Measurements from ENCODE around the gene NRTN.

The NRTN gene, protein sequence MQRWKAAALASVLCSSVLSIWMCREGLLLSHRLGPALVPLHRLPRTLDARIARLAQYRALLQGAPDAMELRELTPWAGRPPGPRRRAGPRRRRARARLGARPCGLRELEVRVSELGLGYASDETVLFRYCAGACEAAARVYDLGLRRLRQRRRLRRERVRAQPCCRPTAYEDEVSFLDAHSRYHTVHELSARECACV

DNA sequence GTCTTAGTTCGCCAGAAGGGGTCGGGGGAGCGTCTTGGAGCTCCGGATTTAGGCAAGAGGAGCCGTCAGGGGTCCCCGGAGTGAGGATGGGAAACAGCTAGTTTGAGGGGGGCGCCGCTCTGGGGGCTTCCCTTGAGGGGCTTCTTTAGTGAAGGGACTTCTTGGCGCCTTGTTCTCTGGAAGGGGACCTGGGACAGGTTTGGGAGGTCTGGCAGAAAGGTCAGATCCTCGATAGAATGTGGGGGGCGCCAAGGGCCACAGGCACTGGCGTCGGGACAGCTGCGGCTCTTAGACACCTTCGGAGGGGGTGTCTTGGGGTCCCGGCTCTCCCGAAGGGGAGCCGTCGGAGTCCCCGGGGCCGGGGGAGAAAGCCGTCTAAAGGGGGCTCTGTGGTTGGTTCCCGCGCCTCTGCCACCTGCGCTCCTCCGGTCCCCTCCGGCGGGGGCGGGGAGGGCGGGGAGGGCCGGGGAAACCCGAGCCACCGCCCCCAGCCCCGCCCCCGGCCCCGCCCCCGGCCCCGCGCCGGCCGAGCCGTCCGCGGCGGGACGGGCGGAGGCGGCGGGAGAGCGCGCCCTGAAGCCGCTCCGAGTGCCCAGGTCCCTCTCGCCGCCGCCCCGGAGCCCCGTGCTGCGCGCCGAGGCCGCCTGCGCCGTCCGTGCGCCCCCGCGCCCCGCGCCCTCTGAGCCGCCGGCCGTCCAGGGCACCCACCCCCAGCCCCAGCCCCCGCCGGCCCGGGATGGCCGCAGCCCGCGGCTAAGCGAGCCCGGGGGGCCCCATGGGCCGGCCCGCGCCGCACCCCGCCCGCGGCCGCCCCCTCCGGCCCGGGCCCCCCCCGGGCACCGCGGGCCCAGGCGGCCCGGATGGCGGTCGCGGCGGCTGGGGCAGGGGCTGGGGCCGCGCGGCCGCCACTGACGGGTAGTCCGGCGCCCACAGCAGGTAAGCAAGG, at the start of gene NRTN:
Gene NRTN, plus strand, starts transcription at position 552 of the 946 bp plus-strand sequence. CDS start 19,099 bp downstream, outside the sequence.
- H3K4me3 ChIP-seq (ENCODE audit: low read depth, low read length), result peak within 1 kb of the TSS; percentile 46
- DNase-seq (ENCODE audit: low read depth), result no peak
- TF ChIP-seq, protein P1, sequence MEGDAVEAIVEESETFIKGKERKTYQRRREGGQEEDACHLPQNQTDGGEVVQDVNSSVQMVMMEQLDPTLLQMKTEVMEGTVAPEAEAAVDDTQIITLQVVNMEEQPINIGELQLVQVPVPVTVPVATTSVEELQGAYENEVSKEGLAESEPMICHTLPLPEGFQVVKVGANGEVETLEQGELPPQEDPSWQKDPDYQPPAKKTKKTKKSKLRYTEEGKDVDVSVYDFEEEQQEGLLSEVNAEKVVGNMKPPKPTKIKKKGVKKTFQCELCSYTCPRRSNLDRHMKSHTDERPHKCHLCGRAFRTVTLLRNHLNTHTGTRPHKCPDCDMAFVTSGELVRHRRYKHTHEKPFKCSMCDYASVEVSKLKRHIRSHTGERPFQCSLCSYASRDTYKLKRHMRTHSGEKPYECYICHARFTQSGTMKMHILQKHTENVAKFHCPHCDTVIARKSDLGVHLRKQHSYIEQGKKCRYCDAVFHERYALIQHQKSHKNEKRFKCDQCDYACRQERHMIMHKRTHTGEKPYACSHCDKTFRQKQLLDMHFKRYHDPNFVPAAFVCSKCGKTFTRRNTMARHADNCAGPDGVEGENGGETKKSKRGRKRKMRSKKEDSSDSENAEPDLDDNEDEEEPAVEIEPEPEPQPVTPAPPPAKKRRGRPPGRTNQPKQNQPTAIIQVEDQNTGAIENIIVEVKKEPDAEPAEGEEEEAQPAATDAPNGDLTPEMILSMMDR (IDR thresholded peaks at IDR 0.05; ENCODE audit: control insufficient read depth, extremely low read depth, insufficient read depth), result no peak

- DNase-seq (ENCODE audit: low read depth), result no peak
- TF ChIP-seq, protein P1 (IDR thresholded peaks at IDR 0.05; ENCODE audit: control insufficient read depth, extremely low read depth, insufficient read depth), result no peak
Observed at GRCh38 chr19:5762608-5763217, 42.2 kb upstream of the NRTN start.

GRCh38 chr19:5765220-5765619, 39.6 kb upstream of the NRTN start:
- no peak for DNase-seq (ENCODE audit: low read depth)
- H3K4me3 ChIP-seq (ENCODE audit: low read depth, low read length), result no peak overlapping the region
- TF ChIP-seq, protein P1 (IDR thresholded peaks at IDR 0.05; ENCODE audit: control insufficient read depth, extremely low read depth, insufficient read depth), result no peak

More at GRCh38 chr19:5762608-5763217, 42.2 kb upstream of the NRTN start:
- H3K4me3 ChIP-seq (ENCODE audit: low read depth, low read length), result no peak overlapping the region

DNA sequence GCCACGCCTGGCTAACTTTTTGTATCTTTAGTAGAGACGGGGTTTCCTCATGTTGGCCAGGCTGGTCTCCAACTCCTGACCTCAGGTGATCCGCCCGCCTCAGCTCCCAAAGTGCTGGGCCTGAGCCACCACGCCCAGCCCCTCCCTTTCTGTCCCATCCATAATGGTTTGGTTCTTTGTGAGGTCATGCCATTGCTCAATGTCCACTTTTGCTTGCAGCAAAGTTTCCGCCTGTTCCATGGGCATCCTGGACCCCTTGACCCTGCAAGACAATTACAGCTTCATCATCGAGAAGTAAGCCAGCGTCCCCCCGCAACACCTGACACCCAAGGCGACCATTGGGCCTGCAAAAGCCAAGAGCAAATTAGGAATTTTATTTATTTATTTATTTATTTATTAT, 36.9 kb upstream of the NRTN start:
- TF ChIP-seq, protein P1 (IDR thresholded peaks at IDR 0.05; ENCODE audit: control insufficient read depth, extremely low read depth, insufficient read depth), result no peak
- no peak overlapping the region for H3K4me3 ChIP-seq (ENCODE audit: low read depth, low read length)
- DNase-seq (ENCODE audit: low read depth), result no peak

GRCh38 chr19:5772416-5772815, 32.5 kb upstream of the NRTN start:
- TF ChIP-seq, protein P1 (IDR thresholded peaks at IDR 0.05; ENCODE audit: control insufficient read depth, extremely low read depth, insufficient read depth), result no peak
- no peak overlapping the region for H3K4me3 ChIP-seq (ENCODE audit: low read depth, low read length)
- DNase-seq (ENCODE audit: low read depth), result no peak

GRCh38 chr19:5773276-5773675, 31.6 kb upstream of the NRTN start:
- TF ChIP-seq, protein P1 (IDR thresholded peaks at IDR 0.05; ENCODE audit: control insufficient read depth, extremely low read depth, insufficient read depth), result no peak
- no peak overlapping the region for H3K4me3 ChIP-seq (ENCODE audit: low read depth, low read length)
- no peak for DNase-seq (ENCODE audit: low read depth)
